KMS-11 (cell line): ENCODE results near the gene AQP1.

Source experiments
- H2AFZ ChIP-seq: fragments of 200-600 bp; sonication (generic); 2 replicates; pipeline ENCODE4 v1.6.1; 2016; ENCODE audit warnings: antibody characterized with exemption, mixed run types, low read depth
- H3K27ac ChIP-seq: fragments of 200-600 bp; sonication (generic); 2 replicates; pipeline ENCODE4 v1.6.1; 2016; ENCODE audit warnings: mild to moderate bottlenecking, mixed run types
- H3K27me3 ChIP-seq: fragments of 200-600 bp; sonication (generic); 2 replicates; pipeline ENCODE4 v1.6.1; 2017; ENCODE audit warnings: mild to moderate bottlenecking, low read depth, mixed run types, moderate library complexity; ENCODE audit not compliant: insufficient read depth
- H3K36me3 ChIP-seq: fragments of 200-600 bp; sonication (generic); 2 replicates; pipeline ENCODE4 v1.6.1; 2017; ENCODE audit warnings: mild to moderate bottlenecking, mixed run types; ENCODE audit not compliant: insufficient read depth
- H3K4me1 ChIP-seq: fragments of 200-600 bp; sonication (generic); 2 replicates; pipeline ENCODE4 v1.6.1; 2016; ENCODE audit warnings: mild to moderate bottlenecking, low read depth, mixed run types; ENCODE audit not compliant: poor library complexity, severe bottlenecking
- H3K4me2 ChIP-seq: fragments of 200-600 bp; sonication (generic); 2 replicates; pipeline ENCODE4 v1.7.0; 2016; ENCODE audit warnings: mild to moderate bottlenecking, mixed run types
- H3K4me3 ChIP-seq: fragments of 200-600 bp; sonication (generic); IDR thresholded peaks from 2 replicates; pipeline ENCODE4 v1.6.1; 2017; ENCODE audit warnings: low read depth, low read length, mixed read lengths; ENCODE audit not compliant: insufficient read depth
- H3K79me2 ChIP-seq: fragments of 200-600 bp; sonication (generic); 2 replicates; pipeline ENCODE4 v1.6.1; 2016; ENCODE audit warnings: low read depth, mixed run types; ENCODE audit not compliant: insufficient read depth
- H3K9ac ChIP-seq: fragments of 200-600 bp; sonication (generic); 2 replicates; pipeline ENCODE4 v1.6.1; 2016; ENCODE audit warnings: mild to moderate bottlenecking, mixed run types
- H4K20me1 ChIP-seq: fragments of 200-600 bp; sonication (generic); 2 replicates; pipeline ENCODE4 v1.6.1; 2016; ENCODE audit warnings: mild to moderate bottlenecking, mixed run types; ENCODE audit not compliant: insufficient read depth
- TF ChIP-seq, protein P1 (sequence below): fragments of 200-600 bp; sonication (generic); conservative IDR thresholded peaks from 2 replicates; pipeline ENCODE4 v1.6.1; 2017; ENCODE audit warnings: low read depth, mild to moderate bottlenecking, antibody characterized with exemption, low read length, moderate library complexity, mixed read lengths

The AQP1 gene

DNA sequence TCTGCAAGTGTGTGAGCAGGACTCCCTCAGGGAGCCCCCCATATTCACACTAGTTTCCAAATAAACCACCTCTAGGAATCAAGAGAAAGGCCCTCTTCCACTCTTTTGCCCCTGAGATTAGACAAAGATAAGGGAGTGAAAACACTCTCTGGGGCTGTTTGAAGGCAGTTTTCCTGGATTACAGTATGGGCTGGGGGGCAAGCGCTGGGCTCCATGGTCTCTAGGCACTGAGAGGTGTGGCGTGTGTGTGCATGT, 1.0 kb downstream of the AQP1 start:
- no peaks in the 10 kb centered on the region for H3K4me1 ChIP-seq
- H3K36me3 ChIP-seq = no peaks in the 10 kb centered on the region
- H3K9ac ChIP-seq = no peak overlapping the region
- TF ChIP-seq, protein P1, sequence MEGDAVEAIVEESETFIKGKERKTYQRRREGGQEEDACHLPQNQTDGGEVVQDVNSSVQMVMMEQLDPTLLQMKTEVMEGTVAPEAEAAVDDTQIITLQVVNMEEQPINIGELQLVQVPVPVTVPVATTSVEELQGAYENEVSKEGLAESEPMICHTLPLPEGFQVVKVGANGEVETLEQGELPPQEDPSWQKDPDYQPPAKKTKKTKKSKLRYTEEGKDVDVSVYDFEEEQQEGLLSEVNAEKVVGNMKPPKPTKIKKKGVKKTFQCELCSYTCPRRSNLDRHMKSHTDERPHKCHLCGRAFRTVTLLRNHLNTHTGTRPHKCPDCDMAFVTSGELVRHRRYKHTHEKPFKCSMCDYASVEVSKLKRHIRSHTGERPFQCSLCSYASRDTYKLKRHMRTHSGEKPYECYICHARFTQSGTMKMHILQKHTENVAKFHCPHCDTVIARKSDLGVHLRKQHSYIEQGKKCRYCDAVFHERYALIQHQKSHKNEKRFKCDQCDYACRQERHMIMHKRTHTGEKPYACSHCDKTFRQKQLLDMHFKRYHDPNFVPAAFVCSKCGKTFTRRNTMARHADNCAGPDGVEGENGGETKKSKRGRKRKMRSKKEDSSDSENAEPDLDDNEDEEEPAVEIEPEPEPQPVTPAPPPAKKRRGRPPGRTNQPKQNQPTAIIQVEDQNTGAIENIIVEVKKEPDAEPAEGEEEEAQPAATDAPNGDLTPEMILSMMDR = no peak
- H3K27me3 ChIP-seq = no peaks in the 10 kb centered on the region
- H3K4me2 ChIP-seq = no peak overlapping the region
- H4K20me1 ChIP-seq = no peaks in the 10 kb centered on the region
- no peaks in the 10 kb centered on the region for H3K79me2 ChIP-seq
- H2AFZ ChIP-seq = no peak overlapping the region
- no peak overlapping the region for H3K27ac ChIP-seq
- no peak overlapping the region for H3K4me3 ChIP-seq

DNA sequence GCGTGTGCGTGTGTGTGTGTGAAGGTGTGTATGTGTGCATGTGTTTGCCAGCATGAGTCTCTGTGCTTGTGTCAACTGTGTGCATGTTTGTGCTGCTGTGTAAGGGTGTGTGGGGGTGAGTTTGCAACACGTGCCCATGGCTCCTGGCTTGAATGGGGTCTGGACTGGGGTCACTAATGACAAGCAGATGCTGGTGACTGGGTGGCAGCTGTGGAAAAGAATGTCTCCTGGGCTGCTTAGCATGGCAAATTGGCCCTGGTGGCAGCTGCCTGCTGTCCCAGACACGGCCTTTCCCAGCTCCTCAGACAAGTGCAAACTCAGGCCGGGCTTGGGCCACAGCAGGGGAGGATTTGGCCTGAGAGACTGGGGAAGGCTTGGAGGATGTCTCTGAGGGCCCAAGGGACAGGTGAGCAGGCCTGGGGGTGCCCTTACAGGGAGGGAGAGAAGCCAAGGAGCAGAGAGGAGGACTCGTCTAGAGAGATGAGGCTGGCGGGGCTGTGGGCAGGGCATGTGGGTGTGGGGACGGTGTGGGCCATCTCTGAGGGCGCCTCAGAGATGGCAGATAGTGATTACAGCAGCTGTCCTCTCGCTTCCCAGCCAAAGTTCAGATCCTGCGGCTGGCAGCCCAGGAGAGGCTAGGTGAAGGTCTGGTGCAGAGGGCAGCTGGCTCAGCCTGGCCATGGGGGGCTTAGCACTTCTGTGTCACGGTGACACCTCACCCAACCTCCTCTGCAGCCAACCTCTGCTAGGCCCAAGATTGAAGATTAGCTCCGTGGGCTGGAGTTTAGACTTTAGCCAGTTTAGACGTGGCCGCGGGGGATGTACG, 1.5 kb downstream of the AQP1 start:
- H3K4me3 ChIP-seq = no peak overlapping the region
- no peak overlapping the region for H3K4me2 ChIP-seq
- TF ChIP-seq, protein P1 = no peak

DNA sequence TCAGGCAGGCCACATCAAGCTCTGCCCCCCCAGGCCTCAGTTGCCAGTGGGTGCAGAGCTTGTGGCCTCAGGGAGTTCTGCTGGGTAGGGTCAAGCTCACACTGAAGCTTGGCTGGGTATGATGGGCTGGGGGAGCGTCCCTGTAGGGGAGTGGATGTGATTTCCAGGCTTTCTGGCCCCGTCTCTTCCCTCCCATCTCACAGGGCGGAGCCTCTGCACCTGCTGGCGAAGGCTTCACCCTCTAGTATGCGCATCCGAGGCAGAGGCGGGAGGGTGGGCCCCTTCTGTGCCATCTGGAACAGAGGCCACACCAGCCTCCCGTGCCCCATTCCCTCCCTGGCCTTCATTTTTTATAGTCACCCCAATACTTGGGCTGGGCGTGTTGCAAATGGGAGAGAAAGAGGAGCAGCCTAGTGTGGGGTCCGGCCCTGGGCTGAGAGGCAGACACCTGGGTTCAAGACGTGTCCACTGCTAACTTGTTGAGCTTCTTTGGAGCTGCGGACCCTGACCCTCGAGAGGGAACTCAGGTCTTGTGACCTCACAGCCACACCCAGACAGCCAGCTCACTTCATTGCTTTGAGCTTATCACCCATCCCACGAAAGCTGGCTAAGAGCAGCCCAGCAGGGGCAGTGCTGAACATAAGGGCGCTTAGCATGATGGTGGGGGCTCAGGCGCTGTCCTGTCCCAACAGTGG, 2.3 kb downstream of the AQP1 start:
- Histone ChIP-seq H3K9ac (no peak overlapping the region), H3K27me3 (no peaks in the 10 kb centered on the region), H3K4me3 (no peak overlapping the region), H3K27ac (no peak overlapping the region), H3K36me3 (no peaks in the 10 kb centered on the region), H3K79me2 (no peaks in the 10 kb centered on the region), H4K20me1 (no peaks in the 10 kb centered on the region), H3K4me1 (no peaks in the 10 kb centered on the region), H3K4me2 (no peak overlapping the region), H2AFZ (no peak overlapping the region)
- TF ChIP-seq, protein P1 = no peak

More for the DNA sequence above, 1.5 kb downstream of the AQP1 start:
- Histone ChIP-seq H3K36me3 (no peaks in the 10 kb centered on the region), H3K27me3 (no peaks in the 10 kb centered on the region), H3K4me1 (no peaks in the 10 kb centered on the region), H4K20me1 (no peaks in the 10 kb centered on the region), H2AFZ (no peak overlapping the region), H3K79me2 (no peaks in the 10 kb centered on the region), H3K9ac (no peak overlapping the region), H3K27ac (no peak overlapping the region)

DNA sequence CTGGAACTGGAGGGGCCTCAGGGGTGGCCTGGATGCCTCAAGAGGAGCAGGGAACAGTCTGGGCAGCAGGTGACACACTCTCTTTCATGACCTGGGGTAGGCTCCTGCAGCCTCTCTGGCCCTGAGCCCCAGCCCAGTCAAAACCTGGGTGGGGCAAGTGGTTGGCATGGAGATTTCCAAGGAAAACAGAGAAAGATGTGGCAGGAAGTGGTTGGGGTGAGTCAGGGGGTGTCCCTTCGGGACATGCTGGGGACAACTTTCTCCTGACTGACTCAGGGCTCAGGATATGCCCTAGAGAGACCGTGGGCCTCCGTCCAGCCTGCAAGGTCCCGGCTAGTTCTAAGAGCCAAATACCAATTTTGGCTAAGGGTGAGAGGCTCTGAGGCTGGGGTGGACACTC, 2.9 kb downstream of the AQP1 start:
- Histone ChIP-seq H3K27ac (no peak overlapping the region), H3K9ac (no peak overlapping the region), H4K20me1 (no peaks in the 10 kb centered on the region), H3K79me2 (no peaks in the 10 kb centered on the region), H3K4me2 (no peak overlapping the region), H3K4me1 (no peaks in the 10 kb centered on the region), H2AFZ (no peak overlapping the region), H3K36me3 (no peaks in the 10 kb centered on the region), H3K4me3 (no peak overlapping the region), H3K27me3 (no peaks in the 10 kb centered on the region)
- TF ChIP-seq, protein P1 = no peak
